SK-N-SH treated with all-trans-retinoic acid at 6 μM for 48 hours (cell line): ENCODE measurements around the gene MRGPRD.

Experiments used
- ATAC-seq: fragments of 200-7000 bp; cut with Tn5 transposase; 3 replicates; pipeline ENCODE4 v1.9.1; 2020; ENCODE audit warnings: mild to moderate bottlenecking, moderate library complexity
- BACH2 ChIP-seq: fragments of 250-450 bp; sonication (Bioruptor Pico); IDR thresholded peaks from 2 replicates; pipeline ENCODE4 v1.9.0; 2021; ENCODE audit warnings: mild to moderate bottlenecking, borderline replicate concordance
- CSDC2 ChIP-seq: fragments of 250-450 bp; sonication (Bioruptor Pico); IDR thresholded peaks from 2 replicates; pipeline ENCODE4 v1.5.0; 2020; ENCODE audit warnings: mild to moderate bottlenecking, moderate library complexity
- GLIS3 ChIP-seq: fragments of 250-450 bp; sonication (Bioruptor Pico); IDR thresholded peaks from 2 replicates; pipeline ENCODE4 v1.5.0; 2020; ENCODE audit warnings: mild to moderate bottlenecking, moderate library complexity
- ISL1 ChIP-seq: fragments of 250-450 bp; sonication (Bioruptor Pico); IDR thresholded peaks from 2 replicates; pipeline ENCODE4 v2.1.2; 2022; ENCODE audit warnings: mild to moderate bottlenecking, moderate library complexity
- OSR1 ChIP-seq: fragments of 250-450 bp; sonication (Bioruptor Pico); IDR thresholded peaks from 2 replicates; pipeline ENCODE4 v1.8.0; 2022; ENCODE audit warnings: moderate library complexity, mild to moderate bottlenecking, inconsistent platforms
- PPARA ChIP-seq: fragments of 250-450 bp; sonication (Bioruptor Pico); IDR thresholded peaks from 2 replicates; pipeline ENCODE4 v1.5.0; 2020; ENCODE audit warnings: mild to moderate bottlenecking, borderline replicate concordance
- RARB ChIP-seq: fragments of 250-450 bp; sonication (Bioruptor Pico); IDR thresholded peaks from 2 replicates; pipeline ENCODE4 v1.8.0; 2021; ENCODE audit warnings: mild to moderate bottlenecking, moderate library complexity
- SNAI2 ChIP-seq: fragments of 250-450 bp; sonication (Bioruptor Pico); IDR thresholded peaks from 2 replicates; pipeline ENCODE4 v1.5.0; 2020; ENCODE audit warnings: mild to moderate bottlenecking, moderate library complexity
- TCF4 ChIP-seq: fragments of 250-450 bp; sonication (Bioruptor Pico); IDR thresholded peaks from 2 replicates; pipeline ENCODE4 v1.8.0; 2021; ENCODE audit warnings: mild to moderate bottlenecking, moderate library complexity, borderline replicate concordance
- TOX ChIP-seq: fragments of 250-450 bp; sonication (Bioruptor Pico); IDR thresholded peaks from 2 replicates; pipeline ENCODE4 v1.8.0; 2021; ENCODE audit warnings: mild to moderate bottlenecking, moderate library complexity, borderline replicate concordance
- ZC3H10 ChIP-seq: fragments of 250-450 bp; sonication (Bioruptor Pico); IDR thresholded peaks from 2 replicates; pipeline ENCODE4 v1.5.1; 2021; ENCODE audit warnings: mild to moderate bottlenecking, moderate library complexity
- ZFP3 ChIP-seq: fragments of 250-450 bp; sonication (Bioruptor Pico); IDR thresholded peaks from 2 replicates; pipeline ENCODE4 v1.5.0; 2020; ENCODE audit warnings: mild to moderate bottlenecking, moderate library complexity
- ZFP30 ChIP-seq: fragments of 450-650 bp; formaldehyde crosslinking; IDR thresholded peaks from 2 replicates; pipeline ENCODE4 v1.5.0; 2022; ENCODE audit warnings: mild to moderate bottlenecking, moderate library complexity
- ZNF565 ChIP-seq: fragments of 450-650 bp; formaldehyde crosslinking; conservative IDR thresholded peaks from 2 replicates; pipeline ENCODE4 v1.5.0; 2020; ENCODE audit warnings: low read depth, mild to moderate bottlenecking, moderate library complexity
- ZNF70 ChIP-seq: fragments of 450-650 bp; formaldehyde crosslinking; IDR thresholded peaks from 2 replicates; pipeline ENCODE4 v1.5.0; 2020; ENCODE audit warnings: mild to moderate bottlenecking, moderate library complexity
- ZNF8 ChIP-seq: fragments of 450-650 bp; formaldehyde crosslinking; IDR thresholded peaks from 2 replicates; pipeline ENCODE4 v1.5.0; 2020; ENCODE audit warnings: mild to moderate bottlenecking, moderate library complexity
- TF ChIP-seq, protein P1 (sequence below): fragments of 250-450 bp; sonication (Bioruptor Pico); IDR thresholded peaks from 2 replicates; pipeline ENCODE4 v1.5.1; 2021; ENCODE audit warnings: mild to moderate bottlenecking, moderate library complexity
- TF ChIP-seq, protein P2 (sequence below): fragments of 250-450 bp; sonication (Bioruptor Pico); IDR thresholded peaks from 2 replicates; pipeline ENCODE4 v1.8.0; 2020; ENCODE audit warnings: mild to moderate bottlenecking, moderate library complexity, borderline replicate concordance
- TF ChIP-seq, protein P3 (sequence below): fragments of 250-450 bp; sonication (Bioruptor Pico); IDR thresholded peaks from 2 replicates; pipeline ENCODE4 v1.8.0; 2021; ENCODE audit warnings: low read depth, mild to moderate bottlenecking, moderate library complexity, borderline replicate concordance
- TF ChIP-seq, protein P4 (sequence below): fragments of 250-450 bp; sonication (Bioruptor Pico); IDR thresholded peaks from 2 replicates; pipeline ENCODE4 v1.5.1; 2020; ENCODE audit warnings: low read depth, mild to moderate bottlenecking, moderate library complexity
- TF ChIP-seq, protein P5 (sequence below): fragments of 250-450 bp; sonication (Bioruptor Pico); IDR thresholded peaks from 2 replicates; pipeline ENCODE4 v1.5.0; 2020; ENCODE audit warnings: mild to moderate bottlenecking, moderate library complexity

Gene MRGPRD

DNA sequence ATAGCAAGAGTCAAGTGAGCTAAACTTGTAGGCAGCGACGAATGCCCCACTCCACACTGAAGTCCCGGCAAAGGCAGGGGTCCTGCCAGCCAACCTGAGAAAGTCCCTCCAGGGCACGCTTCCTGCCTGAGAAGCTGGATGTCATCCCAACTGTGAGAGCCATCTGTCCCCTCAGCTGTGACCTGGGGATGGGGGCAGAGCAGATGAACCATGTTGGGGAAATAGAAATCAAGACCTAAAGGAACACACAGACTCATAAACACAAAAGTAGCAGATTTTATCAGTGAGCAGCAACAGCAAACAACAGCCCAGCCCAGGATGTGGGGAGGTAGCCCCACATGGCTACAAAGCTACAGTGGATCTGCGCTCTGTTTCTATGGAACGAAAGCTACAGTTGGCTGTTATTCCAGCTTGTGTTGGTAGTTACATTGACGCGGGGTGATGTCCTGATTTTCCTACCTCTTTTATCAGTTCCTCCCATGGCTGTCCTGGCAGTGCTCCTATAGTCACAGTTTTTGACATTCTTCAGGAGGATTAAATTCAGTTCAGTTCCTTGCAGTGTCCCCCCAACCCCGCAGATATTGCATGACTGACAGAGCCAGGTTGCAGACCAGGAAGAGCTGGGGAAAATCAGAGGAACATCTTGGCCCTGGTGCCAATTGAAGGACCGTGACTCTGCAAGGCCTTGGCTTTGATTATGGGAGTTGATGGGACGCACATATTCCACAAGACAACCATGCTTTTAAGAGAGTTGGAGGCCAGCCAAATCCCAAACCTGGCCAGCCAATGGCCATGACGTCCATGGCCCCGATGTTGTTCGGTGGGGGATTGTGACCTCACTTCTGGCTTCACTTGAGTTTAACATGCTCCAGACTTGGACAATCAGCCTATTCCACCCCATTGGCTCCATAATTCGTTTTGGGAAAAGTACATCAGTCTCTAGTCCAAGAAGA is 14.6 kb downstream of the MRGPRD start:
- TF ChIP-seq ZNF70: no peak
- TF ChIP-seq, protein P1, sequence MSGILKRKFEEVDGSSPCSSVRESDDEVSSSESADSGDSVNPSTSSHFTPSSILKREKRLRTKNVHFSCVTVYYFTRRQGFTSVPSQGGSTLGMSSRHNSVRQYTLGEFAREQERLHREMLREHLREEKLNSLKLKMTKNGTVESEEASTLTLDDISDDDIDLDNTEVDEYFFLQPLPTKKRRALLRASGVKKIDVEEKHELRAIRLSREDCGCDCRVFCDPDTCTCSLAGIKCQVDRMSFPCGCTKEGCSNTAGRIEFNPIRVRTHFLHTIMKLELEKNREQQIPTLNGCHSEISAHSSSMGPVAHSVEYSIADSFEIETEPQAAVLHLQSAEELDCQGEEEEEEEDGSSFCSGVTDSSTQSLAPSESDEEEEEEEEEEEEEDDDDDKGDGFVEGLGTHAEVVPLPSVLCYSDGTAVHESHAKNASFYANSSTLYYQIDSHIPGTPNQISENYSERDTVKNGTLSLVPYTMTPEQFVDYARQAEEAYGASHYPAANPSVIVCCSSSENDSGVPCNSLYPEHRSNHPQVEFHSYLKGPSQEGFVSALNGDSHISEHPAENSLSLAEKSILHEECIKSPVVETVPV (CRISPR knock-in tag): no peak
- no peak for TF ChIP-seq ZC3H10 (CRISPR knock-in tag)
- TF ChIP-seq ISL1: no peak
- TF ChIP-seq PPARA (CRISPR knock-in tag): no peak
- no peak for TF ChIP-seq TCF4 (CRISPR knock-in tag)
- TF ChIP-seq ZFP30: no peak
- no peak for TF ChIP-seq ZFP3 (CRISPR knock-in tag)
- no peak for TF ChIP-seq TOX (CRISPR knock-in tag)
- TF ChIP-seq SNAI2 (CRISPR knock-in tag): no peak
- no peak for TF ChIP-seq ZNF8 (CRISPR knock-in tag)
- TF ChIP-seq, protein P2, sequence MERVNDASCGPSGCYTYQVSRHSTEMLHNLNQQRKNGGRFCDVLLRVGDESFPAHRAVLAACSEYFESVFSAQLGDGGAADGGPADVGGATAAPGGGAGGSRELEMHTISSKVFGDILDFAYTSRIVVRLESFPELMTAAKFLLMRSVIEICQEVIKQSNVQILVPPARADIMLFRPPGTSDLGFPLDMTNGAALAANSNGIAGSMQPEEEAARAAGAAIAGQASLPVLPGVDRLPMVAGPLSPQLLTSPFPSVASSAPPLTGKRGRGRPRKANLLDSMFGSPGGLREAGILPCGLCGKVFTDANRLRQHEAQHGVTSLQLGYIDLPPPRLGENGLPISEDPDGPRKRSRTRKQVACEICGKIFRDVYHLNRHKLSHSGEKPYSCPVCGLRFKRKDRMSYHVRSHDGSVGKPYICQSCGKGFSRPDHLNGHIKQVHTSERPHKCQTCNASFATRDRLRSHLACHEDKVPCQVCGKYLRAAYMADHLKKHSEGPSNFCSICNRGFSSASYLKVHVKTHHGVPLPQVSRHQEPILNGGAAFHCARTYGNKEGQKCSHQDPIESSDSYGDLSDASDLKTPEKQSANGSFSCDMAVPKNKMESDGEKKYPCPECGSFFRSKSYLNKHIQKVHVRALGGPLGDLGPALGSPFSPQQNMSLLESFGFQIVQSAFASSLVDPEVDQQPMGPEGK (CRISPR knock-in tag): no peak
- TF ChIP-seq RARB: no peak
- TF ChIP-seq, protein P3, sequence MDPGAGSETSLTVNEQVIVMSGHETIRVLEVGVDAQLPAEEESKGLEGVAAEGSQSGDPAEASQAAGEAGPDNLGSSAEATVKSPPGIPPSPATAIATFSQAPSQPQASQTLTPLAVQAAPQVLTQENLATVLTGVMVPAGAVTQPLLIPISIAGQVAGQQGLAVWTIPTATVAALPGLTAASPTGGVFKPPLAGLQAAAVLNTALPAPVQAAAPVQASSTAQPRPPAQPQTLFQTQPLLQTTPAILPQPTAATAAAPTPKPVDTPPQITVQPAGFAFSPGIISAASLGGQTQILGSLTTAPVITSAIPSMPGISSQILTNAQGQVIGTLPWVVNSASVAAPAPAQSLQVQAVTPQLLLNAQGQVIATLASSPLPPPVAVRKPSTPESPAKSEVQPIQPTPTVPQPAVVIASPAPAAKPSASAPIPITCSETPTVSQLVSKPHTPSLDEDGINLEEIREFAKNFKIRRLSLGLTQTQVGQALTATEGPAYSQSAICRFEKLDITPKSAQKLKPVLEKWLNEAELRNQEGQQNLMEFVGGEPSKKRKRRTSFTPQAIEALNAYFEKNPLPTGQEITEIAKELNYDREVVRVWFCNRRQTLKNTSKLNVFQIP (CRISPR knock-in tag): no peak
- TF ChIP-seq, protein P4, sequence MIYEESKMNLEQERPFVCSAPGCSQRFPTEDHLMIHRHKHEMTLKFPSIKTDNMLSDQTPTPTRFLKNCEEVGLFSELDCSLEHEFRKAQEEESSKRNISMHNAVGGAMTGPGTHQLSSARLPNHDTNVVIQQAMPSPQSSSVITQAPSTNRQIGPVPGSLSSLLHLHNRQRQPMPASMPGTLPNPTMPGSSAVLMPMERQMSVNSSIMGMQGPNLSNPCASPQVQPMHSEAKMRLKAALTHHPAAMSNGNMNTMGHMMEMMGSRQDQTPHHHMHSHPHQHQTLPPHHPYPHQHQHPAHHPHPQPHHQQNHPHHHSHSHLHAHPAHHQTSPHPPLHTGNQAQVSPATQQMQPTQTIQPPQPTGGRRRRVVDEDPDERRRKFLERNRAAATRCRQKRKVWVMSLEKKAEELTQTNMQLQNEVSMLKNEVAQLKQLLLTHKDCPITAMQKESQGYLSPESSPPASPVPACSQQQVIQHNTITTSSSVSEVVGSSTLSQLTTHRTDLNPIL (CRISPR knock-in tag): no peak
- no peak for TF ChIP-seq ZNF565
- no peak for TF ChIP-seq OSR1 (CRISPR knock-in tag)
- no peak for TF ChIP-seq CSDC2
- TF ChIP-seq, protein P5, sequence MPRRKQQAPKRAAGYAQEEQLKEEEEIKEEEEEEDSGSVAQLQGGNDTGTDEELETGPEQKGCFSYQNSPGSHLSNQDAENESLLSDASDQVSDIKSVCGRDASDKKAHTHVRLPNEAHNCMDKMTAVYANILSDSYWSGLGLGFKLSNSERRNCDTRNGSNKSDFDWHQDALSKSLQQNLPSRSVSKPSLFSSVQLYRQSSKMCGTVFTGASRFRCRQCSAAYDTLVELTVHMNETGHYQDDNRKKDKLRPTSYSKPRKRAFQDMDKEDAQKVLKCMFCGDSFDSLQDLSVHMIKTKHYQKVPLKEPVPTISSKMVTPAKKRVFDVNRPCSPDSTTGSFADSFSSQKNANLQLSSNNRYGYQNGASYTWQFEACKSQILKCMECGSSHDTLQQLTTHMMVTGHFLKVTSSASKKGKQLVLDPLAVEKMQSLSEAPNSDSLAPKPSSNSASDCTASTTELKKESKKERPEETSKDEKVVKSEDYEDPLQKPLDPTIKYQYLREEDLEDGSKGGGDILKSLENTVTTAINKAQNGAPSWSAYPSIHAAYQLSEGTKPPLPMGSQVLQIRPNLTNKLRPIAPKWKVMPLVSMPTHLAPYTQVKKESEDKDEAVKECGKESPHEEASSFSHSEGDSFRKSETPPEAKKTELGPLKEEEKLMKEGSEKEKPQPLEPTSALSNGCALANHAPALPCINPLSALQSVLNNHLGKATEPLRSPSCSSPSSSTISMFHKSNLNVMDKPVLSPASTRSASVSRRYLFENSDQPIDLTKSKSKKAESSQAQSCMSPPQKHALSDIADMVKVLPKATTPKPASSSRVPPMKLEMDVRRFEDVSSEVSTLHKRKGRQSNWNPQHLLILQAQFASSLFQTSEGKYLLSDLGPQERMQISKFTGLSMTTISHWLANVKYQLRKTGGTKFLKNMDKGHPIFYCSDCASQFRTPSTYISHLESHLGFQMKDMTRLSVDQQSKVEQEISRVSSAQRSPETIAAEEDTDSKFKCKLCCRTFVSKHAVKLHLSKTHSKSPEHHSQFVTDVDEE: no peak
- TF ChIP-seq GLIS3 (CRISPR knock-in tag): no peak
- no peak for ATAC-seq

DNA sequence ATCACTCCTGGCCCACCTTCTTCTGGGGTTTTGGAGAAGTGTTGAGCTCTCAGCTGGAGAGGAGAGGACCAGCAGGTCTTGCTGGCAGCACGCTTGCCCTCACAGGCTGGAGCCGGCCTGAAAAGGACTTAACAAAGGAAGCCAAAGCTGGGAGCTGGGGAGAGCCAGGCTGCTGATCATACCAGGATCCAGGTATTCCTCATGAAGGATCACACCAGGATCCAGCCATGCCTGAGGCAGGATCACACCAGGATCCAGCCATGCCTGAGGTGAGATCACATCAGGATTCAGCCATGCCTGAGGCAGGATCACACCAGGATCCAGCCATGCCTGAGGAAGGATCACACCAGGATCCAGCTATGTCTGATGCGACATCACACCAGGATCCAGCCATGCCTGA is 17.0 kb downstream of the MRGPRD start:
- TF ChIP-seq BACH2 (CRISPR knock-in tag): no peak
- ATAC-seq: no peak
